ENCODE results near the gene WBP1L.
"Not testable (repeated sequence)": the region's sequence is repeated elsewhere in the genome, so short reads cannot be mapped to it uniquely, and the experiment has no call there.

WBP1L gene

GRCh38 chr10:102812231-102812876 is 68.6 kb downstream of the WBP1L start:
- TF ChIP-seq POLR2A (IDR thresholded peaks at IDR 0.05; ENCODE audit: low read length) (no peak), GATA1 (IDR thresholded peaks at IDR 0.05; ENCODE audit: low read depth, low read length) (no peak)

GRCh38 chr10:102813017-102813541 is 69.3 kb downstream of the WBP1L start:
- no peak for DNase-seq
- no peak for TF ChIP-seq POLR2A (IDR thresholded peaks at IDR 0.05; ENCODE audit: low read length)
- no peak for TF ChIP-seq GATA1 (IDR thresholded peaks at IDR 0.05; ENCODE audit: low read depth, low read length)

More at GRCh38 chr10:102812231-102812876, 68.6 kb downstream of the WBP1L start:
- DNase-seq: no peak

GRCh38 chr10:102813734-102814452 is 70.1 kb downstream of the WBP1L start:
- no peak for DNase-seq
- no peak for TF ChIP-seq POLR2A (IDR thresholded peaks at IDR 0.05; ENCODE audit: low read length)
- TF ChIP-seq GATA1 (IDR thresholded peaks at IDR 0.05; ENCODE audit: low read depth, low read length): no peak

- DNase-seq: no peak
- TF ChIP-seq GATA1 (IDR thresholded peaks at IDR 0.05; ENCODE audit: low read depth, low read length): no peak
- TF ChIP-seq POLR2A (IDR thresholded peaks at IDR 0.05; ENCODE audit: low read length): no peak
Measured at GRCh38 chr10:102814453-102814871, 70.7 kb downstream of the WBP1L start.

- no peak for TF ChIP-seq POLR2A (IDR thresholded peaks at IDR 0.05; ENCODE audit: low read length)
- TF ChIP-seq GATA1 (IDR thresholded peaks at IDR 0.05; ENCODE audit: low read depth, low read length): no peak
- no peak for DNase-seq
Measured at GRCh38 chr10:102814873-102815661, 71.3 kb downstream of the WBP1L start.

GRCh38 chr10:102815790-102816549 is 72.2 kb downstream of the WBP1L start:
- DNase-seq: no peak
- no peak for TF ChIP-seq GATA1 (IDR thresholded peaks at IDR 0.05; ENCODE audit: low read depth, low read length)
- no peak for TF ChIP-seq POLR2A (IDR thresholded peaks at IDR 0.05; ENCODE audit: low read length)

GRCh38 chr10:102817175-102817574 is 73.4 kb downstream of the WBP1L start:
- TF ChIP-seq POLR2A (IDR thresholded peaks at IDR 0.05; ENCODE audit: low read length) (no peak), GATA1 (IDR thresholded peaks at IDR 0.05; ENCODE audit: low read depth, low read length) (no peak)
- DNase-seq: no peak

GRCh38 chr10:102819054-102819453 is 75.3 kb downstream of the WBP1L start:
- DNase-seq: no peak
- TF ChIP-seq POLR2A (IDR thresholded peaks at IDR 0.05; ENCODE audit: low read length): no peak
- TF ChIP-seq GATA1 (IDR thresholded peaks at IDR 0.05; ENCODE audit: low read depth, low read length): no peak

- DNase-seq: not testable (repeated sequence)
Measured at GRCh38 chr10:102820008-102820407, 76.3 kb downstream of the WBP1L start.

GRCh38 chr10:102822222-102822621 is 78.5 kb downstream of the WBP1L start:
- TF ChIP-seq GATA1 (IDR thresholded peaks at IDR 0.05; ENCODE audit: low read depth, low read length): no peak
- no peak for TF ChIP-seq POLR2A (IDR thresholded peaks at IDR 0.05; ENCODE audit: low read length)
- DNase-seq: no peak

- no peak for DNase-seq
- TF ChIP-seq POLR2A (IDR thresholded peaks at IDR 0.05; ENCODE audit: low read length) (no peak), GATA1 (IDR thresholded peaks at IDR 0.05; ENCODE audit: low read depth, low read length) (no peak)
Measured at GRCh38 chr10:102824664-102825063, 80.9 kb downstream of the WBP1L start.

GRCh38 chr10:102826148-102826796 is 82.5 kb downstream of the WBP1L start:
- DNase-seq: no peak
- TF ChIP-seq POLR2A (IDR thresholded peaks at IDR 0.05; ENCODE audit: low read length) (no peak), GATA1 (IDR thresholded peaks at IDR 0.05; ENCODE audit: low read depth, low read length) (no peak)

- TF ChIP-seq GATA1 (IDR thresholded peaks at IDR 0.05; ENCODE audit: low read depth, low read length): no peak
- no peak for TF ChIP-seq POLR2A (IDR thresholded peaks at IDR 0.05; ENCODE audit: low read length)
- no peak for DNase-seq
Measured at GRCh38 chr10:102827597-102827975, 83.8 kb downstream of the WBP1L start.

Measured in erythroblast (primary cell).